GM23338 (cell line): Measurements from ENCODE around the gene GPR176. TPM values are rescaled to one million over a fixed set of nuclear protein-coding genes. Genes with fewer than 3 reads are reported as not detected.

Experiments used
- ATAC-seq: fragments of 200-7000 bp; cut with Tn5 transposase; 3 replicates; pipeline ENCODE4 v1.9.1; 2020
- DNase-seq: peaks from one replicate; pipeline ENCODE4 v3.0.0-alpha.2; 2015; ENCODE audit warnings: low spot score
- H2AFZ ChIP-seq: fragments of 200-600 bp; sonication (generic); 2 replicates; pipeline ENCODE4 v1.8.0; 2016; ENCODE audit warnings: antibody characterized with exemption, mild to moderate bottlenecking, moderate library complexity
- H3F3A ChIP-seq: fragments of 200-600 bp; sonication (generic); replicated peaks from 2 replicates; pipeline ENCODE4 v1.8.0; 2017; ENCODE audit warnings: antibody characterized with exemption, mixed run types, low read depth
- H3K27ac ChIP-seq: fragments of 200-600 bp; sonication (generic); 2 replicates; pipeline ENCODE4 v1.6.1; 2016; ENCODE audit warnings: low read depth
- H3K27me3 ChIP-seq: fragments of 200-600 bp; sonication (generic); 2 replicates; pipeline ENCODE4 v1.8.0; 2016; ENCODE audit warnings: mild to moderate bottlenecking, mixed run types, moderate library complexity; ENCODE audit not compliant: insufficient read depth
- H3K36me3 ChIP-seq: fragments of 200-600 bp; sonication (generic); 2 replicates; pipeline ENCODE4 v1.8.0; 2016; ENCODE audit warnings: mild to moderate bottlenecking; ENCODE audit not compliant: insufficient read depth
- H3K4me1 ChIP-seq: fragments of 200-600 bp; sonication (generic); 2 replicates; pipeline ENCODE4 v1.8.0; 2016; ENCODE audit warnings: mild to moderate bottlenecking, moderate library complexity; ENCODE audit not compliant: insufficient read depth
- H3K4me2 ChIP-seq: fragments of 200-600 bp; sonication (generic); 2 replicates; pipeline ENCODE4 v1.7.1; 2017; ENCODE audit warnings: mixed run types
- H3K4me3 ChIP-seq: fragments of 200-600 bp; sonication (generic); 2 replicates; pipeline ENCODE4 v1.6.1; 2016; ENCODE audit warnings: mixed run types
- H3K79me2 ChIP-seq: fragments of 200-600 bp; sonication (generic); replicated peaks from 2 replicates; pipeline ENCODE4 v1.8.0; 2017; ENCODE audit warnings: mild to moderate bottlenecking; ENCODE audit not compliant: insufficient read depth
- H3K9me2 ChIP-seq: fragments of 200-600 bp; sonication (generic); 2 replicates; pipeline ENCODE4 v1.8.0; 2017; ENCODE audit not compliant: insufficient read depth
- H4K20me1 ChIP-seq: fragments of 200-600 bp; sonication (generic); replicated peaks from 2 replicates; pipeline ENCODE4 v1.8.0; 2017; ENCODE audit warnings: mild to moderate bottlenecking; ENCODE audit not compliant: insufficient read depth
- H3K27ac Mint-ChIP-seq: 2 replicates; pipeline ENCODE4 v1.8.0; 2020; ENCODE audit warnings: inconsistent platforms, mild to moderate bottlenecking, moderate library complexity, mixed read lengths
- H3K27me3 Mint-ChIP-seq: 3 replicates; pipeline ENCODE4 v1.8.0; 2022; ENCODE audit warnings: low read depth, mild to moderate bottlenecking, moderate library complexity, mixed read lengths, inconsistent platforms; ENCODE audit not compliant: insufficient read depth, poor library complexity
- H3K36me3 Mint-ChIP-seq: 3 replicates; pipeline ENCODE4 v1.8.0; 2021; ENCODE audit warnings: low read depth, mild to moderate bottlenecking, inconsistent platforms, moderate library complexity, mixed read lengths
- H3K4me1 Mint-ChIP-seq: 3 replicates; pipeline ENCODE4 v1.8.0; 2020; ENCODE audit warnings: mild to moderate bottlenecking, inconsistent platforms, mixed read lengths
- H3K4me3 Mint-ChIP-seq: 3 replicates; pipeline ENCODE4 v1.8.0; 2021; ENCODE audit warnings: moderate library complexity, mild to moderate bottlenecking, inconsistent platforms, mixed read lengths
- H3K9me3 Mint-ChIP-seq: 3 replicates; pipeline ENCODE4 v1.8.0; 2020; ENCODE audit warnings: moderate library complexity, mild to moderate bottlenecking, inconsistent platforms, mixed read lengths
- CREB1 ChIP-seq: fragments of 250-450 bp; sonication (Bioruptor Pico); IDR thresholded peaks from 2 replicates; pipeline ENCODE4 v1.5.0; 2020; ENCODE audit warnings: low read depth, mild to moderate bottlenecking, moderate library complexity
- CTCF ChIP-seq, 2 experiments: fragments of 200-600 bp in 1 of 2; sonication (generic) in 1 of 2; conservative IDR thresholded peaks; 2 replicates each; pipeline versions ENCODE4 v1.5.1 to v1.6.1; 2016 to 2017; ENCODE audit warnings: antibody characterized with exemption in 2 of 2, low read depth in 2 of 2, mild to moderate bottlenecking in 2 of 2, moderate library complexity in 1 of 2
- EZH2 ChIP-seq: fragments of 200-600 bp; sonication (generic); IDR thresholded peaks from one replicate; pipeline ENCODE4 v1.8.0; 2017; ENCODE audit warnings: antibody characterized with exemption, mild to moderate bottlenecking, low read depth; ENCODE audit not compliant: unreplicated experiment
- EZH2phosphoT487 ChIP-seq: fragments of 200-600 bp; sonication (generic); IDR thresholded peaks from one replicate; pipeline ENCODE4 v1.8.1; 2018; ENCODE audit warnings: antibody characterized with exemption; ENCODE audit not compliant: unreplicated experiment
- JUNB ChIP-seq: IDR thresholded peaks from one replicate; pipeline ENCODE4 v1.6.1; 2016; ENCODE audit warnings: antibody characterized with exemption; ENCODE audit not compliant: unreplicated experiment
- NANOG ChIP-seq: IDR thresholded peaks from 2 replicates; pipeline ENCODE4 v1.6.1; 2016; ENCODE audit warnings: antibody characterized with exemption, borderline replicate concordance
- POLR2AphosphoS5 ChIP-seq: IDR thresholded peaks from 2 replicates; pipeline ENCODE4 v1.6.1; 2016; ENCODE audit warnings: antibody characterized with exemption, low read depth
- REST ChIP-seq: IDR thresholded peaks from one replicate; pipeline ENCODE4 v1.6.1; 2018; ENCODE audit warnings: antibody characterized with exemption; ENCODE audit not compliant: unreplicated experiment
- ZNF331 ChIP-seq: fragments of 250-450 bp; sonication (Bioruptor Pico); IDR thresholded peaks from 2 replicates; pipeline ENCODE4 v1.5.0; 2020; ENCODE audit warnings: low read depth, mild to moderate bottlenecking, moderate library complexity
- ZNF462 ChIP-seq: fragments of 250-450 bp; sonication (Bioruptor Pico); IDR thresholded peaks from 2 replicates; pipeline ENCODE4 v1.5.0; 2020; ENCODE audit warnings: mild to moderate bottlenecking, moderate library complexity
- polyA plus RNA-seq: library from polyadenylated mRNA; unstranded; fragments of >200 nt; fragmentation: Nextera tagmentation; extraction: Ambion mirVana; gene quantifications from 2 replicates; pipeline ENCODE4 v1.2.1, GENCODE V29; 2016
- total RNA-seq: library from RNA; depleted of rRNA; stranded (reverse); fragments of >200 nt; shearing (Covaris generic); gene quantifications from 2 replicates; pipeline ENCODE4 v1.2.3, GENCODE V29; 2014

Gene GPR176
- total and polyA plus RNA-seq, 2 experiments from 2014 or later = 60.0 to 248 TPM

- no peak for TF ChIP-seq ZNF462 (CRISPR knock-in tag)
- no peak for TF ChIP-seq ZNF331 (CRISPR knock-in tag)
- TF ChIP-seq CTCF (conservative IDR thresholded peaks at IDR 0.05; ENCODE audit: low read depth in 2 of 2) = no peak
- no peak for TF ChIP-seq CREB1 (CRISPR knock-in tag)
- no peak for TF ChIP-seq JUNB
- no peak for TF ChIP-seq EZH2phosphoT487
- TF ChIP-seq NANOG = no peak
These were observed 112.3 kb downstream of the GPR176 start (continued) for GRCh38 chr15:39807791-39808190.

- ATAC-seq = no peak
- Mint-ChIP-seq H3K4me3 (no peak overlapping the region), H3K27ac (0 out of 2 replicates have a peak overlapping the region, but pooled peaks have one; percentile 10)
- TF ChIP-seq REST (no peak), JUNB (no peak), ZNF331 (CRISPR knock-in tag) (no peak), EZH2 (no peak), CREB1 (CRISPR knock-in tag) (no peak), POLR2AphosphoS5 (no peak)
These were observed 116.0 kb downstream of the GPR176 start for GRCh38 chr15:39804026-39804425.

More at GRCh38 chr15:39804026-39804425, 116.0 kb downstream of the GPR176 start:
- peaks cover 39% of the 10 kb centered on the region for H3K4me1 Mint-ChIP-seq
- Histone ChIP-seq H3K4me1 (peaks cover 24% of the 10 kb centered on the region), H3K36me3 (peaks cover 32% of the 10 kb centered on the region), H3K79me2 (peaks cover 70% of the 10 kb centered on the region), H2AFZ (no peak overlapping the region), H4K20me1 (peaks cover 15% of the 10 kb centered on the region; the same call in 1 of the 2 replicates), H3K27me3 (no peaks in the 10 kb centered on the region), H3K9me2 (no peaks in the 10 kb centered on the region), H3K4me3 (no peak overlapping the region), H3K4me2 (no peak overlapping the region), H3F3A (0 out of 2 replicates have a peak, but pooled peaks cover 8% of the 10 kb centered on the region), H3K27ac (no peak overlapping the region)
- no peaks in the 10 kb centered on the region for H3K9me3 Mint-ChIP-seq
- no peak for DNase-seq
- H3K36me3 Mint-ChIP-seq = peaks cover 74% of the 10 kb centered on the region
- H3K27me3 Mint-ChIP-seq = peaks cover 16% of the 10 kb centered on the region
